Mesodermal cell (in vitro differentiated cells): ENCODE measurements around the gene SLX4IP.

Source experiments
- H3K27ac ChIP-seq: 2 replicates; pipeline ENCODE4 v1.7.0; 2013; ENCODE audit warnings: mild to moderate bottlenecking, low read depth, low read length, moderate library complexity; ENCODE audit not compliant: severe bottlenecking
- H3K36me3 ChIP-seq: 2 replicates; pipeline ENCODE4 v1.7.1; 2013; ENCODE audit warnings: mild to moderate bottlenecking, low read length, moderate library complexity; ENCODE audit not compliant: control insufficient read depth, insufficient read depth
- H3K4me1 ChIP-seq: one replicate; pipeline ENCODE4 v1.7.1; 2013; ENCODE audit warnings: mild to moderate bottlenecking, low read length; ENCODE audit not compliant: insufficient read depth, control insufficient read depth, poor library complexity, severe bottlenecking
- H3K4me3 ChIP-seq: 2 replicates; pipeline ENCODE4 v1.7.0; 2013; ENCODE audit warnings: low read length, control low read depth, mild to moderate bottlenecking; ENCODE audit not compliant: insufficient read depth, poor library complexity, severe bottlenecking; ENCODE audit errors: extremely low read depth
- H3K9me3 ChIP-seq: 2 replicates; pipeline ENCODE4 v1.7.1; 2013; ENCODE audit warnings: mild to moderate bottlenecking, low read length, moderate library complexity; ENCODE audit not compliant: control insufficient read depth
- WGBS, 2 experiments: methylation state at CpG; one replicate each; pipeline ENCODE4 v1.1.5; 2013; ENCODE audit warnings: missing lambda C conversion rate in 2 of 2; ENCODE audit not compliant: insufficient coverage in 2 of 2; 5-methylcytosine and 5-hydroxymethylcytosine counted together

SLX4IP gene

GRCh38 chr20:10658876-10659632 is 223.9 kb downstream of the SLX4IP start:
- 97 to 100% methylated on average over 1 to 3 of the region's 5 CpGs for WGBS, 2 experiments
- peaks cover 98% of the 10 kb centered on the region for H3K36me3 ChIP-seq
- no peak overlapping the region for H3K27ac ChIP-seq
- peaks cover 21% of the 10 kb centered on the region for H3K4me1 ChIP-seq
- no peaks in the 10 kb centered on the region for H3K9me3 ChIP-seq
- no peak overlapping the region for H3K4me3 ChIP-seq

GRCh38 chr20:10659651-10660601 is 224.8 kb downstream of the SLX4IP start:
- no peak overlapping the region for H3K4me3 ChIP-seq
- peaks cover 19% of the 10 kb centered on the region for H3K4me1 ChIP-seq
- H3K9me3 ChIP-seq = no peaks in the 10 kb centered on the region
- no peak overlapping the region for H3K27ac ChIP-seq
- 78 to 84% methylated on average over 9 to 11 of the region's 12 CpGs for WGBS, 2 experiments
- H3K36me3 ChIP-seq = peaks cover 97% of the 10 kb centered on the region

GRCh38 chr20:10660661-10661060 is 225.6 kb downstream of the SLX4IP start:
- H3K27ac ChIP-seq = no peak overlapping the region
- peaks cover 24% of the 10 kb centered on the region for H3K4me1 ChIP-seq
- no peak overlapping the region for H3K4me3 ChIP-seq
- H3K9me3 ChIP-seq = no peaks in the 10 kb centered on the region
- peaks cover 94% of the 10 kb centered on the region for H3K36me3 ChIP-seq
- WGBS, 2 experiments = 79 to 97% methylated on average over 6 to 9 of the region's 11 CpGs

- Histone ChIP-seq H3K4me3 (no peak overlapping the region), H3K36me3 (peaks cover 88% of the 10 kb centered on the region), H3K9me3 (no peaks in the 10 kb centered on the region), H3K4me1 (peaks cover 30% of the 10 kb centered on the region), H3K27ac (no peak overlapping the region)
- WGBS, 2 experiments = 91 to 97% methylated on average over 4 of the region's 4 CpGs
These were observed 226.2 kb downstream of the SLX4IP start for GRCh38 chr20:10661261-10661660.

GRCh38 chr20:10662151-10662550 is 227.0 kb downstream of the SLX4IP start:
- no peak overlapping the region for H3K27ac ChIP-seq
- no peak overlapping the region for H3K4me3 ChIP-seq
- no peaks in the 10 kb centered on the region for H3K9me3 ChIP-seq
- 90% methylated on average over 1 to 2 of the region's 5 CpGs for WGBS, 2 experiments
- peaks cover 39% of the 10 kb centered on the region for H3K4me1 ChIP-seq
- H3K36me3 ChIP-seq = peaks cover 81% of the 10 kb centered on the region

GRCh38 chr20:10662661-10663458 is 227.8 kb downstream of the SLX4IP start:
- H3K36me3 ChIP-seq = peaks cover 81% of the 10 kb centered on the region
- WGBS, 2 experiments = 94 to 100% methylated on average over 3 to 7 of the region's 10 CpGs
- H3K9me3 ChIP-seq = no peaks in the 10 kb centered on the region
- no peak overlapping the region for H3K27ac ChIP-seq
- H3K4me1 ChIP-seq = peaks cover 46% of the 10 kb centered on the region
- no peak overlapping the region for H3K4me3 ChIP-seq

- no peaks in the 10 kb centered on the region for H3K9me3 ChIP-seq
- H3K4me1 ChIP-seq = peaks cover 47% of the 10 kb centered on the region
- no peak overlapping the region for H3K27ac ChIP-seq
- peaks cover 81% of the 10 kb centered on the region for H3K36me3 ChIP-seq
- 73 to 85% methylated on average over 4 to 7 of the region's 8 CpGs for WGBS, 2 experiments
- no peak overlapping the region for H3K4me3 ChIP-seq
These were observed 228.7 kb downstream of the SLX4IP start for GRCh38 chr20:10663756-10664155.

- WGBS, 2 experiments = 75 to 78% methylated on average over 4 of the region's 7 CpGs
- peaks cover 53% of the 10 kb centered on the region for H3K4me1 ChIP-seq
These were observed 230.0 kb downstream of the SLX4IP start for GRCh38 chr20:10665027-10665561.

GRCh38 chr20:10665791-10666190 is 230.7 kb downstream of the SLX4IP start:
- Histone ChIP-seq H3K4me1 (peaks cover 48% of the 10 kb centered on the region), H3K4me3 (no peak overlapping the region), H3K9me3 (no peaks in the 10 kb centered on the region), H3K27ac (peak overlapping the region; percentile 6), H3K36me3 (peaks cover 74% of the 10 kb centered on the region)
- 76 to 81% methylated on average over 5 of the region's 6 CpGs for WGBS, 2 experiments

More at GRCh38 chr20:10665027-10665561, 230.0 kb downstream of the SLX4IP start:
- no peak overlapping the region for H3K27ac ChIP-seq
- no peaks in the 10 kb centered on the region for H3K9me3 ChIP-seq
- H3K4me3 ChIP-seq = no peak overlapping the region
- H3K36me3 ChIP-seq = peaks cover 80% of the 10 kb centered on the region
